Measurements from ENCODE around the gene COL24A1.
"Not testable (repeated sequence)": the region's sequence is repeated elsewhere in the genome, so short reads cannot be mapped to it uniquely, and the experiment has no call there.

The COL24A1 gene

DNA sequence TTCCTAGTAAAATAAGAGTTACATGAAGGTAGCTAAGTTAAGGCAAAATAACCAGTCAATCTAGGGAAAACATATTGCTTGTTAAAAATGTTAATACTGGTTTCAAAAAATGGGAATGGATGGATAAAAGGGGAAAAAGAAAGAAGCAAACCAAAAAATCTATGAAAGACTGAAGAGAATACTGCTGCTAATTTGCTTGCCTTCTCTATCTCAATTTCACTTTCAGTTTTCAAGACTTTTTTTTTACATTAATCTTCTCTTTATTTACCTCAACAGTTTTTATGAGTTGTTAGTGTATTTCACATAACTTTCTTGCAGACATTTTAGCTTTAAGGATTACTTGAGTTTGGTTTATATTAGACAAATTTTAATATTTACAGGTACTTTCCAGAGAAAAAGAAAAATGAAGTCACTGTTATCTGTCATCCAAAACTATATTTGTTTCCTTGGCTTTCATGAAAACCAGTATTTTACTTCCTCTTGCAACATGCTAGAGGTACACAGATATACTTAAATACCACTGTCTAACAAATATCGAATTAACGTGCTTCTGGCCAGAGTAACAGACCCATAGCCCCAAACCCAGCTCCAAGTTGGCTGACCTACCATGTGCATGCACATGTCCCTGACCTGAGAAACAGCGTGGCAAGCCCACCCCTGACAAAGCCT is 70.7 kb downstream of the COL24A1 start:
- no peak overlapping the region for H3K9ac ChIP-seq (ENCODE audit: insufficient read length, low read depth)
- no peaks in the 10 kb centered on the region for H3K9me3 ChIP-seq (ENCODE audit: insufficient read depth, low read length)
- no peaks in the 10 kb centered on the region for H3K36me3 ChIP-seq (ENCODE audit: insufficient read depth, insufficient read length, low read length)
- no peak for DNase-seq (ENCODE audit: low read depth, low spot score)
- TF ChIP-seq YY1 (IDR thresholded peaks at IDR 0.05; ENCODE audit: insufficient read depth, insufficient read length) (no peak), SUZ12 (IDR thresholded peaks at IDR 0.05; ENCODE audit: extremely low read depth, insufficient read depth, insufficient read length) (no peak), ZNF274 (IDR thresholded peaks at IDR 0.05; ENCODE audit: low read depth, low read length) (no peak)
- H3K4me1 ChIP-seq (ENCODE audit: insufficient read depth, insufficient read length) = no peaks in the 10 kb centered on the region
- H3K4me3 ChIP-seq (ENCODE audit: insufficient read length, low read depth) = no peak overlapping the region
- no peaks in the 10 kb centered on the region for H3K27me3 ChIP-seq (ENCODE audit: insufficient read depth, insufficient read length)

DNA sequence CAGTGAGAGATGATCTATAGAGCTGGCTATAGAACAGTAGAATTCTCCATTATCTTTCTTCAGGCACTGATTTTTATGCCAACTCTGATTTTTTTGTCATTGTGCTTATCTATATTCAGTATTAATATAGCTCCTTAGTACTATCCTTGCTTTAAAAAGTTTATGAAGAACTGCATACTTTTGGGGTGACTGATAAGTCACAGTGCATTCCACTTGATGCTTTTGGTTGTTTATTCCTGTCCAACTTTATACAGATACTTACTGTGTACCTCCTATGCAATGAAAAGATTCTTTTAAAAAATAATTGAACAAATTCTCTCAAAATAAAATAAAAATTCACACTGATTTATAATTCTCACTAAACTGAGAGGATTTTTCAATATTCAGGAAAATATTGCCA is 71.6 kb downstream of the COL24A1 start:
- DNase-seq (ENCODE audit: low read depth, low spot score) = no peak
- Histone ChIP-seq H3K4me1 (ENCODE audit: insufficient read depth, insufficient read length) (no peaks in the 10 kb centered on the region), H3K27me3 (ENCODE audit: insufficient read depth, insufficient read length) (no peaks in the 10 kb centered on the region), H3K9ac (ENCODE audit: insufficient read length, low read depth) (no peak overlapping the region), H3K36me3 (ENCODE audit: insufficient read depth, insufficient read length, low read length) (no peaks in the 10 kb centered on the region), H3K4me3 (ENCODE audit: insufficient read length, low read depth) (no peak overlapping the region), H3K9me3 (ENCODE audit: insufficient read depth, low read length) (no peaks in the 10 kb centered on the region)
- TF ChIP-seq YY1 (IDR thresholded peaks at IDR 0.05; ENCODE audit: insufficient read depth, insufficient read length) (no peak), ZNF274 (IDR thresholded peaks at IDR 0.05; ENCODE audit: low read depth, low read length) (no peak), SUZ12 (IDR thresholded peaks at IDR 0.05; ENCODE audit: extremely low read depth, insufficient read depth, insufficient read length) (no peak)

GRCh38 chr1:86082183-86082582 is 74.4 kb downstream of the COL24A1 start:
- H3K9me3 ChIP-seq (ENCODE audit: insufficient read depth, low read length) = no peaks in the 10 kb centered on the region
- H3K36me3 ChIP-seq (ENCODE audit: insufficient read depth, insufficient read length, low read length) = no peaks in the 10 kb centered on the region
- H3K27me3 ChIP-seq (ENCODE audit: insufficient read depth, insufficient read length) = no peaks in the 10 kb centered on the region
- no peak overlapping the region for H3K9ac ChIP-seq (ENCODE audit: insufficient read length, low read depth)
- H3K4me1 ChIP-seq (ENCODE audit: insufficient read depth, insufficient read length) = no peaks in the 10 kb centered on the region
- no peak for DNase-seq (ENCODE audit: low read depth, low spot score)
- TF ChIP-seq YY1 (IDR thresholded peaks at IDR 0.05; ENCODE audit: insufficient read depth, insufficient read length) = no peak
- no peak for TF ChIP-seq ZNF274 (IDR thresholded peaks at IDR 0.05; ENCODE audit: low read depth, low read length)
- TF ChIP-seq SUZ12 (IDR thresholded peaks at IDR 0.05; ENCODE audit: extremely low read depth, insufficient read depth, insufficient read length) = no peak
- no peak overlapping the region for H3K4me3 ChIP-seq (ENCODE audit: insufficient read length, low read depth)

DNA sequence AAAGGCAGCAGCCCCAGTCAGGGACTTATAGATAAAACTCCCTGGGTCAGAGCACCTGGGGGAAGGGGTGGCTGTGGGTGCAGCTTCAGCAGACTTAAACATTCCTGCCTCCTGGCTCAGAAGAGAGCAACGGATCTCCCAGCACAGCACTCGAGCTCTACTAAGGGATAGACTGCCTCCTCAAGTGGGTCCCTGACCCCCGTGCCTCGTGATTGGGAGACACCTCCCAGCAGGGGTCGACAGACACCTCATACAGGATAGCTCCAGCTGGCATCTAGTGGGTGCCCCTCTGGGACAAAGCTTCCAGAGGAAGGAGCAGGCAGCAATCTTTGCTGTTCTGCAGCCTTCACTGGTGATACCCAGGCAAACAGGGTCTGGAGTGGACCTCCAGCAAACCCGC is 84.1 kb downstream of the COL24A1 start:
- not testable (repeated sequence) for H3K9ac ChIP-seq (ENCODE audit: insufficient read length, low read depth); H3K4me3 ChIP-seq (ENCODE audit: insufficient read length, low read depth); H3K36me3 ChIP-seq (ENCODE audit: insufficient read depth, insufficient read length, low read length); H3K27me3 ChIP-seq (ENCODE audit: insufficient read depth, insufficient read length); H3K4me1 ChIP-seq (ENCODE audit: insufficient read depth, insufficient read length); H3K9me3 ChIP-seq (ENCODE audit: insufficient read depth, low read length); DNase-seq (ENCODE audit: low read depth, low spot score)

DNA sequence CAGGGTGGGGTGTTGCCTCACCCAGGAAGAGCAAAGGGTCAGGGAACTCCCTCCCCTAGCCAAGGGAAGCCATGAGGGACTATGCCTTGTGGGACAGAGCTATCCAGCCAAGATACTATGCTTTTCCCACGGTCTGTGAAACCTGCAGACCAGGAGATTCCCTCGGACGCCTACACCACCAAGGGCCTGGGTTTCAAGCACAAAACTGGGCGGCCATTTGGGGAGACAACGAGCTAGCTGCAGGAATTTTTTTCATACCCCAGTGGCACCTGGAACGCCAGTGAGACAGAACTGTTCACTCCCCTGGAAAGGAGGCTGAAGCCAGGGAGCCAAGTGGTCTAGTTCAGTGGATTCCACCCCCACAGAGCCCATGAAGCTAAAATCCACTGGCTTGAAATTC is 84.7 kb downstream of the COL24A1 start:
- H3K4me3 ChIP-seq (ENCODE audit: insufficient read length, low read depth); H3K36me3 ChIP-seq (ENCODE audit: insufficient read depth, insufficient read length, low read length); H3K27me3 ChIP-seq (ENCODE audit: insufficient read depth, insufficient read length); H3K4me1 ChIP-seq (ENCODE audit: insufficient read depth, insufficient read length); H3K9ac ChIP-seq (ENCODE audit: insufficient read length, low read depth); DNase-seq (ENCODE audit: low read depth, low spot score); H3K9me3 ChIP-seq (ENCODE audit: insufficient read depth, low read length): not testable (repeated sequence)

- Histone ChIP-seq H3K9ac (ENCODE audit: insufficient read length, low read depth) (no peak overlapping the region), H3K9me3 (ENCODE audit: insufficient read depth, low read length) (no peaks in the 10 kb centered on the region), H3K4me3 (ENCODE audit: insufficient read length, low read depth) (no peak overlapping the region), H3K4me1 (ENCODE audit: insufficient read depth, insufficient read length) (no peaks in the 10 kb centered on the region), H3K27me3 (ENCODE audit: insufficient read depth, insufficient read length) (no peaks in the 10 kb centered on the region), H3K36me3 (ENCODE audit: insufficient read depth, insufficient read length, low read length) (no peaks in the 10 kb centered on the region)
- no peak for DNase-seq (ENCODE audit: low read depth, low spot score)
- TF ChIP-seq ZNF274 (IDR thresholded peaks at IDR 0.05; ENCODE audit: low read depth, low read length) (no peak), SUZ12 (IDR thresholded peaks at IDR 0.05; ENCODE audit: extremely low read depth, insufficient read depth, insufficient read length) (no peak), YY1 (IDR thresholded peaks at IDR 0.05; ENCODE audit: insufficient read depth, insufficient read length) (no peak)
Measured at GRCh38 chr1:86069757-86070145, 86.8 kb downstream of the COL24A1 start.

- TF ChIP-seq YY1 (IDR thresholded peaks at IDR 0.05; ENCODE audit: insufficient read depth, insufficient read length) (no peak), ZNF274 (IDR thresholded peaks at IDR 0.05; ENCODE audit: low read depth, low read length) (no peak), SUZ12 (IDR thresholded peaks at IDR 0.05; ENCODE audit: extremely low read depth, insufficient read depth, insufficient read length) (no peak)
- no peaks in the 10 kb centered on the region for H3K4me1 ChIP-seq (ENCODE audit: insufficient read depth, insufficient read length)
- H3K9me3 ChIP-seq (ENCODE audit: insufficient read depth, low read length) = no peaks in the 10 kb centered on the region
- no peaks in the 10 kb centered on the region for H3K36me3 ChIP-seq (ENCODE audit: insufficient read depth, insufficient read length, low read length)
- H3K27me3 ChIP-seq (ENCODE audit: insufficient read depth, insufficient read length) = no peaks in the 10 kb centered on the region
- H3K4me3 ChIP-seq (ENCODE audit: insufficient read length, low read depth) = no peak overlapping the region
- no peak for DNase-seq (ENCODE audit: low read depth, low spot score)
- H3K9ac ChIP-seq (ENCODE audit: insufficient read length, low read depth) = no peak overlapping the region
Measured at GRCh38 chr1:86068841-86069756, 87.5 kb downstream of the COL24A1 start.

Data from NT2/D1 (cell line).